HG03280 (cell line): ENCODE results near the gene DUSP16.

Source experiments
- ATAC-seq: cut with Tn5 transposase; IDR thresholded peaks from one replicate; pipeline ENCODE4 v1.9.1; 2021; ENCODE audit warnings: mild to moderate bottlenecking, moderate library complexity; ENCODE audit not compliant: unreplicated experiment

DUSP16 gene

GRCh38 chr12:12445165-12445881, 117.3 kb downstream of the DUSP16 start:
- ATAC-seq = no peak

- no peak for ATAC-seq
Measured at GRCh38 chr12:12443431-12443878, 119.2 kb downstream of the DUSP16 start.

- ATAC-seq = no peak
Measured at GRCh38 chr12:12442548-12443071, 120.1 kb downstream of the DUSP16 start.

- ATAC-seq = no peak
Measured at GRCh38 chr12:12441843-12442461, 120.7 kb downstream of the DUSP16 start.

- no peak for ATAC-seq
Measured at GRCh38 chr12:12441429-12441807, 121.2 kb downstream of the DUSP16 start.

- ATAC-seq = no peak
Measured at GRCh38 chr12:12440784-12441428, 121.8 kb downstream of the DUSP16 start.

GRCh38 chr12:12439636-12440035, 123.0 kb downstream of the DUSP16 start:
- ATAC-seq = no peak

- no peak for ATAC-seq
Measured at GRCh38 chr12:12436831-12437345, 125.8 kb downstream of the DUSP16 start.

- ATAC-seq = no peak
Measured at GRCh38 chr12:12433203-12433731, 129.4 kb downstream of the DUSP16 start.

GRCh38 chr12:12432364-12432763, 130.3 kb downstream of the DUSP16 start:
- ATAC-seq = no peak

- no peak for ATAC-seq
Measured at GRCh38 chr12:12428961-12429657, 133.6 kb downstream of the DUSP16 start.

GRCh38 chr12:12428047-12428446, 134.6 kb downstream of the DUSP16 start:
- ATAC-seq = no peak

GRCh38 chr12:12427568-12427967, 135.1 kb downstream of the DUSP16 start:
- no peak for ATAC-seq

- ATAC-seq = no peak
Measured at GRCh38 chr12:12425616-12426015, 137.0 kb downstream of the DUSP16 start.

GRCh38 chr12:12425001-12425400, 137.7 kb downstream of the DUSP16 start:
- ATAC-seq = no peak
